Measurements from ENCODE around the gene BPHL. TPM values are rescaled to one million over a fixed set of nuclear protein-coding genes. Genes with fewer than 3 reads are reported as not detected.
"Not testable (repeated sequence)": the region's sequence is repeated elsewhere in the genome, so short reads cannot be mapped to it uniquely, and the experiment has no call there.

Gene BPHL
- total RNA-seq, 1 donor = 14.8 TPM

DNA sequence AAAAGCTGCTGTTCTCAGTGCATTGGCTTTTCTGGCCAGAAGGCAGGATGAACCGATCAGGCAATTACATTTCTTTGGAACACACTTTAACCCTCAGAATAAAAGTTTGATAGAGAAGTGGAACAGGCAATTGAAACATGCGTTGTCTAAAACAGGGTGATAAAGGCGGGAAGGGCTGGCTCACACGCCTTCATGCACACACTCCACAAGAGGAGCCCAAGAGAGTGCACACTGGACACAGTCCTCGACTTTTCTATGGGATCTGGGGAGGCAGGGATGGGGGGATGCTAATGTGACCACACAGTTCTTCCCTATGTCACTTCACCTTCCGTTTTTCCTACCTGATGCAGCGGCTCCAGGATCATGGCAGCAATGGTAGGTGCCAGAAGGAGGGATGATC, 69.8 kb downstream of the BPHL start:
- DNase-seq (ENCODE audit: low read depth) = no peak
- no peak overlapping the region for H3K4me3 ChIP-seq (ENCODE audit: low read depth, low read length)
- TF ChIP-seq, protein P1, sequence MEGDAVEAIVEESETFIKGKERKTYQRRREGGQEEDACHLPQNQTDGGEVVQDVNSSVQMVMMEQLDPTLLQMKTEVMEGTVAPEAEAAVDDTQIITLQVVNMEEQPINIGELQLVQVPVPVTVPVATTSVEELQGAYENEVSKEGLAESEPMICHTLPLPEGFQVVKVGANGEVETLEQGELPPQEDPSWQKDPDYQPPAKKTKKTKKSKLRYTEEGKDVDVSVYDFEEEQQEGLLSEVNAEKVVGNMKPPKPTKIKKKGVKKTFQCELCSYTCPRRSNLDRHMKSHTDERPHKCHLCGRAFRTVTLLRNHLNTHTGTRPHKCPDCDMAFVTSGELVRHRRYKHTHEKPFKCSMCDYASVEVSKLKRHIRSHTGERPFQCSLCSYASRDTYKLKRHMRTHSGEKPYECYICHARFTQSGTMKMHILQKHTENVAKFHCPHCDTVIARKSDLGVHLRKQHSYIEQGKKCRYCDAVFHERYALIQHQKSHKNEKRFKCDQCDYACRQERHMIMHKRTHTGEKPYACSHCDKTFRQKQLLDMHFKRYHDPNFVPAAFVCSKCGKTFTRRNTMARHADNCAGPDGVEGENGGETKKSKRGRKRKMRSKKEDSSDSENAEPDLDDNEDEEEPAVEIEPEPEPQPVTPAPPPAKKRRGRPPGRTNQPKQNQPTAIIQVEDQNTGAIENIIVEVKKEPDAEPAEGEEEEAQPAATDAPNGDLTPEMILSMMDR (IDR thresholded peaks at IDR 0.05; ENCODE audit: insufficient read depth, low read length) = no peak

DNA sequence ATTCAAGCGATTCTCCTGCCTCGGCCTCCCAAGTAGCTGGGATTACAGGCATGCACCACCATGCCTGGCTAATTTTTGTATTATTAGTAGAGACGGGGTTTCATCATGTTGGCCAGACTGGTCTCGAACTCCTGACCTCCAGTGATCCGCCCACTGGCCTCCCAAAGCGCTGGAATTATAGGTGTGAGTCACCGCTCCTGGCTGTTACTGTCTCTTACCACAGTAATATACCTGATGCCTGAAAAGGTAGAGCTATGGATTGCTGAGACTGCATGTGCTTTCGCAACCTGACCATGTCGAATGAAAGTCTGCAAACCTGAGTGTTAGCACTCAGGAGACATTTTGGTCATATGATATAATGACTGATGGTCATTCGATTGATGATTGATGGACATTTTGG, 70.7 kb downstream of the BPHL start:
- DNase-seq (ENCODE audit: low read depth); H3K4me3 ChIP-seq (ENCODE audit: low read depth, low read length): not testable (repeated sequence)

- DNase-seq (ENCODE audit: low read depth) = no peak
- H3K4me3 ChIP-seq (ENCODE audit: low read depth, low read length) = no peak overlapping the region
- TF ChIP-seq, protein P1 (IDR thresholded peaks at IDR 0.05; ENCODE audit: insufficient read depth, low read length) = no peak
Measured at GRCh38 chr6:3190056-3190455, 71.5 kb downstream of the BPHL start.

GRCh38 chr6:3190779-3191178, 72.3 kb downstream of the BPHL start:
- H3K4me3 ChIP-seq (ENCODE audit: low read depth, low read length) = no peak overlapping the region
- TF ChIP-seq, protein P1 (IDR thresholded peaks at IDR 0.05; ENCODE audit: insufficient read depth, low read length) = no peak
- DNase-seq (ENCODE audit: low read depth) = no peak

DNA sequence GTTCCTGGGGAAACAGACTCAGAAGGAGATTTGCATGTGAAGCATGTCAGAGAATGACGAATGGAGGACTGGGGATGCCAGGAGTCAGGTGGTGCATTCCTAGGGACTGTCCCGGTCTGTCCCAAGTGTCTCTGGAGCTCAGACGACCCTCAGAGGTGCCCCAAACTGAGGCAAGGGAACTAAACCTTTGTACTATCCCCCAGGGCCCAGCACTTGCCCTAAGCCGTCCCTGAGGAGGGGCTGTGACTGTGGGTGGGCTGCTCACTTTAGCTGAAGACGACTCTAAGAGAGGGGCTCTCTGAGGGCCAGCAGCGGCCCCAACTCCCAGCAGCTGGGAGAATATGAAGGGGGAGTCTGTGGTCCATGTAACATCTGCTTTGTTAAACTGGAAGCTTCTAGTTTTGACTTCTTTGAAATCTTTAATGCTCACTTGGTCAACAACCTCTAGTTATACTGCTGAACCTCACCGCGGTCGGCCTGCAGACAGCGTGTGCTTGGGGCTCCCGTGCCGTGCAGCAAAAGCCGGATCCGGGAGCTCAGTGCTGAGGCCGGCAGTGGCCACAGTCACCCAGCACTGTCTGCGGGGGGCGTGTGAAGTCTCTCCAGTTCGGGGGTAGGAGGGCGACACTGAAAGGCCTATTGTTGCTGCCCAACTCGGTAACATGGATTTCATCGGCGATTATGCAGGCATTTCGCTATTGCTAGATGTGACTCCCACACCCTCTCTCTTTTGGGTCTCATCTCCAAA, 74.8 kb downstream of the BPHL start:
- H3K4me3 ChIP-seq (ENCODE audit: low read depth, low read length) = no peak overlapping the region
- TF ChIP-seq, protein P1 (IDR thresholded peaks at IDR 0.05; ENCODE audit: insufficient read depth, low read length) = no peak
- DNase-seq (ENCODE audit: low read depth) = no peak

DNA sequence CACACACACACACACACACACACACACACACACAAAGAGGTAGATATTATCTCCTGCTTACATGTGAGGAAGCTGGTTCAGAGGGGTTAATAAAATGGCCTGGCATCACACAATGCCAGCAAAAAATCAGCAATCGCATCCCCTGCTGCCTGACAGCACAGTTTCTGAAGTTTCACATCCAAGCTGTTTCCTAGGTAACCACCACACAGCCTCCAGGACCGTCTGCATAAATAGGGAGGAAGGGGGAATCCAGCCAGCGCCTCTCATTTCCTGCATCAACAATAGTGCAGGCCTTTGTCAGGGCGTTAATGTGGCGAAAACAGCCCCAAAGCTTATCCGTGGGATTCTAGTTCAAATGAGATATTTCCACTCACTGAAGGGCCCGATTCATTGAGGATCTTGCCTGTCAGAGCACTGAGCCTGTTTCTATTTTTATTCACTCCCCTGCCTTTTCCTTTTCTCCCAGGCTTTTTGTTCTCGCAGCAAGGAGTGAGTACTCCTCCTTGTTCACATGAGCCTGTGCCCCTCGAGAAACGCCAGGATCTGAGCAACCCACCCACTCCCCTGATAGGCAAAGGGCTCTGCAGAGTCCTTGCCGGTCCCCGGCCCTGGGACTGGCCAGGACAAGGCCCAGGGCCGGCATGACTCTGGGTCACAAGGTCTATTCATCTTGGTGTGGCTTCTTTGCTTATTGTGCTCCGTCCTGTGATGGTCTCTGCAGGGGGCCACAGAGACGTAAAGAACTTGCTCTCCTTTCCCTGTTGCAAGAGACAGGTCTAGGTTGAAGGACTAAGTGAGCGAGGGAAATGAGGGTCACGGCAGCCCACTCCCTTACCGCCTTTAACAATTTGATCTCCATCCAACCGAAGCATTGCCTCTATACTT, 76.3 kb downstream of the BPHL start:
- DNase-seq (ENCODE audit: low read depth) = peak; percentile 45
- H3K4me3 ChIP-seq (ENCODE audit: low read depth, low read length) = no peak overlapping the region

GRCh38 chr6:3195420-3195694, 76.8 kb downstream of the BPHL start:
- no peak for DNase-seq (ENCODE audit: low read depth)
- H3K4me3 ChIP-seq (ENCODE audit: low read depth, low read length) = no peak overlapping the region
- TF ChIP-seq, protein P1 (IDR thresholded peaks at IDR 0.05; ENCODE audit: insufficient read depth, low read length) = no peak

More for the DNA sequence above, 76.3 kb downstream of the BPHL start:
- TF ChIP-seq, protein P1 (IDR thresholded peaks at IDR 0.05; ENCODE audit: insufficient read depth, low read length) = no peak
